Dedifferentiated amniotic fluid mesenchymal stem cell (primary cell): ENCODE results near the gene NOXRED1.

Source experiments
- DNase-seq: peaks from one replicate; pipeline ENCODE4 v3.0.0-alpha.2; 2016; ENCODE audit errors: extremely low spot score

NOXRED1 gene

DNA sequence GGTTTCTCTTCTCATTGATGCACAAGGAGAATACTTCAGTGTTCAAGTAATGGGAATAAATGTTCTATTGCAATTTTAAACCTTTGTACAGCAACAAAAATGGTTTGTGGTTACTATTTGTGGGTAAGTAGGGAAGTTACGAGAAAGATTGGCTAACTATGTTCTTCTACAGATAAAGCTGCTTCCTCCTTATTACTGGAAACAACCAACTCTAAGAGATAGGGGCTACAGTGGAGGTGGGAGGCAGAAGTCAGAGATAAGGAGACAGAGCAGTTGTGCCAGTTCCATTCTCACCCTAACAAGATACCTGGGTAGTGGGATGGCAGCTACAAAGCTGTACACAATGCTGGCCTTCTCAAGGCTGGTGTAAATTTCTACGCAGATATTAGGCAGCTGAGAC is 16.2 kb downstream of the NOXRED1 start:
- no peak for DNase-seq

GRCh38 chr14:77406718-77407117 is 16.6 kb downstream of the NOXRED1 start:
- DNase-seq, result no peak

DNA sequence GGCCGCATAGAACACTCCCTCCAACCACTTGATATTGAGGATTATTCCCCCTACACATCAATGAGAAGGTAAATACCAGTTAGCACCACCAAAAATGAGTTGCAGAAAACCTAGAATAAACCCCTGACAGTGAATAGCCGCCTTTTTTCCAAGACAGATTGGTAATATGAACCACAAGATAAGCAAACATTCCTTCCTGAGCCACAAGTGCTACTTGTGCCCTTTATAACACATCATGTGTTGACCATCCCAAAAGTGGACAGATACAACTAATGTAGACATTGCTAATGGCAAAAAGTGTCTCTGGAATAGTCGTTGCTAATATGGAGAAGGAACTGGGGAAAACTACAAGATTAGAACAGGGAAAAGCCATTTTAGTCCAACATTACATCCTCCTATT is 17.2 kb downstream of the NOXRED1 start:
- DNase-seq, result no peak

GRCh38 chr14:77403768-77404167 is 19.6 kb downstream of the NOXRED1 start:
- no peak for DNase-seq

- no peak for DNase-seq
Measured at GRCh38 chr14:77400216-77400615, 23.1 kb downstream of the NOXRED1 start.

GRCh38 chr14:77390188-77390587 is 33.1 kb downstream of the NOXRED1 start:
- no peak for DNase-seq

DNA sequence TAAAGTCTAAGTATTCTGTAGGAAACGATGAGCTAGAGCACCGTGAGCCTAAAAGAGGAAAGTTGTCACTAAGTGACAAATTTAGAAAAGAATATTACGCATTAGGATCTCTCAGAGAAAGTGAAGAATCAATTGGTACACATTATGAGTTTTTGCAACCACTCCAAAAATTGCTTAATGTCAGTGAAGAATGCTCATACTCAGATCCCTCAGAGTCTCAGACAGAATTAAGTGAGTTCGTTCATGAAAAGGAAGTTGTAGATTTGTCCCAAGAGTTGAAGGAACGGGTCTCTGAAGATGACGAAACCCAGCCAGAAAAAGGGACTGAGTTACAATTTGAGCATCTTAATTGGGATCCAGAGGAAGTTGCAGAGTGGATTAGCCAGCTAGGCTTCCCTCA is 44.6 kb downstream of the NOXRED1 start:
- DNase-seq, result no peak

DNA sequence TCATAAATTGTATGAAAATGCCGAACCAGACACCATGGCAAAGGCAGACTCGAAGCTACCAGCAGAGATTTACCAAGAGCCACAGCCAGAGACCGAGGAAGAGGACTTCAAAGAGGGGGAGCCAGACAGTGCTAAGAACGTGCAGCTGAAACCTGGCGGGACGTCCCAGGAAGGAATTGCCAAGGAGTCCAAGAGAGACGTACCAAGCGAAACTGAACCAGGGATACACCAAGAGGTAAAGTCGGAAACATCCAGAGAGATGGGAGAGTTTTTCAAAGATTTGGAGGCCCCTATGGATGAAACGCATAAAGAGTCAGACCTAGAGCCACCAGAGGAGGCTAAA is 45.9 kb downstream of the NOXRED1 start:
- no peak for DNase-seq

DNA sequence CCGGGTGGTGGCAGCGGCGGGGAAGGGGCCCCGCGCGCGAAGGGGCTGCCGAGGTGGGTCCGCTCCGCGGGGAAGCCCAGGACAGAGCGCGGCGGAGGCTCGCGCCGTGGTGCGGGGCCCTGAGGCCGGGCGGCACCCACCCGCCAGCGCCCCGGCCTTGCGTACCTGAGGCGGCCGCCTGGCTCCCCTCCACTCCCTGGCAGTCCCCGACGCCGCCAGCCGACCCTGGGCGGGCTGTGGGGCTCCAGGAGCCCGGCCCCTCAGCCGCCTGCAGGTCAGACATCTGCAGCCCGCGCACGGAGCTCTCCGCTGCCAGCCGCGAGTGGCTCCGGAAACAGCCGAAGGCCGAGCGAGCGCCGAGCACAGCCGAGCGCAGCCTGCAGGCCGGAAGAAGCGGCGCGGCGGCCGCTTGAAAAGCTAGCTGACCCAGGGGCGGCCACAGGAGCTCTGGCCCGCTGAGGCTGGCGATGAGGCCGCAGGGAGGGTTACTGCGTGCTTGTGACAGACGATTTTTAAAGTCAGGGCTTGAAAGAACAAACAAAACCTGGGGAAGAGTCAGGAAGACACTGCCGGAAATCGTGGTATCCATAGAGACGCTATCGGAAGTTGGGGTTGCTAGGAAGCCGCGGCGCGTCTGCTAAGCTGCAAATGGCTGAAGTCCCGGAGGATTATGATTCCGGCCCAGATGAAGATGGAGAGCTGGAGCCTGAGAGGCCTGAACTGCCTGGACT is 46.4 kb downstream of the NOXRED1 start, which contains the start of the genes SAMD15 and TMED8:
TSS of gene SAMD15 (plus strand) at position 609 of the 731 bp plus-strand sequence. CDS start at position 649, 40 bp downstream.
TSS of gene TMED8 (minus strand) at position 324 of the 731 bp plus-strand sequence. CDS start at position 283, 41 bp downstream.
- DNase-seq, result peak; percentile 76

GRCh38 chr14:77375973-77376770 is 47.2 kb downstream of the NOXRED1 start:
- DNase-seq, result no peak

DNA sequence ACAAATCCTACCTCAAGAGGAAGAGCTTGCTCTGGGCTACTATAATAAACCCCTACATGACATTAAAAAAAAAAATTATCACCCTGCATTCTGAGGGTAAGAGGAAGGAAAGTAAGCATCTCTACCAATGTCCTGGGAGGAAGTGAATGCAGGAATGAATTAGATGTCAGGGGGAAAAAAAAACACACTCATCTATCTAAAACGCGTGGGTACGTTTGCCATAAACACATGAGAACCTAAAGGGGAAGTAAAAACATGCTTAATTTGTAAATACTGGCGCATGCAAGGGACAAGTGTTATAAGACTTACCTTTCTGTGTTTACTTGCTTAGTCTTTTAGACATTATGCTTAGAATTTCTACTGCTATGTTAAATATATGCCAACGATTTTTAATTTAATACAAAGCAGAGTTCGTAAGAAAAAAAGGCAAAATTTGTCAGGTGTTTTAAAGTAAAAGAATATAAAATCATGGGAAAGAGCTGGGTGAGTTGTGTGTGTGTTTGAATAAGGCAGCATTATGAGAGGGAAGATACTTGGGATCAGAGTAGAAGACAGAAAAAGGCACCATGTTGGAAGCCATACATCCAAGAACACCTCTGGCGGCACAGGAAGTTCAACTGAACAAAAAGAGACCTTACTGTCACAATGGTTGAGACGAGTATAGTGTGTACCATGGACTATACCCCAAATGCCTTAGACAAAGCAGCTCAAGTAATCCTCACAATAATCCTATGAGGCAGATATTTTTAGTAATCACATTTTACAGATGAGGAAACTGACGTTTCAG is 48.0 kb downstream of the NOXRED1 start:
- no peak for DNase-seq

GRCh38 chr14:77372304-77372841 is 51.0 kb downstream of the NOXRED1 start:
- no peak for DNase-seq

DNA sequence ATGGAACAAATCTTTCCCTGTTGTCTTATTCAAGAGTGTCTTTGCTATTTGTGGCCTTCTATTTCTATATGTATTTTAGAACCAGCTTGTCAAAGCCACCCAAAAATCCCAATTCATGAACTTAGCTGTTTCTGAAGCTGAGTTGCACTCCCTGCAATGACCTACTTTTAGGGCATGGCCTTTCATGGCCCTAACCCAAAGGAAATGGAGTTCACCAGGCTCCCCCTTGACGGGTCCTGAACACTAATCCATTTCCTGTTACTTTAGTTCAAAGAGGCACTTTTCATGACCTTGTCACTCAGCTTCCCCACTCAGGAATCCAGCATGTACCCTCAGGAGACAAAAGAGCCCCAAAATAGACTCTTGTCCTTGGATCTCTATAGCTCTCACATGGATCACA is 54.0 kb downstream of the NOXRED1 start:
- no peak for DNase-seq

- DNase-seq, result no peak
Measured at GRCh38 chr14:77364146-77364545, 59.2 kb downstream of the NOXRED1 start.

GRCh38 chr14:77359626-77360025 is 63.7 kb downstream of the NOXRED1 start:
- no peak for DNase-seq

- no peak for DNase-seq
Measured at GRCh38 chr14:77356899-77357298, 66.4 kb downstream of the NOXRED1 start.

GRCh38 chr14:77355811-77356210 is 67.5 kb downstream of the NOXRED1 start:
- no peak for DNase-seq

DNA sequence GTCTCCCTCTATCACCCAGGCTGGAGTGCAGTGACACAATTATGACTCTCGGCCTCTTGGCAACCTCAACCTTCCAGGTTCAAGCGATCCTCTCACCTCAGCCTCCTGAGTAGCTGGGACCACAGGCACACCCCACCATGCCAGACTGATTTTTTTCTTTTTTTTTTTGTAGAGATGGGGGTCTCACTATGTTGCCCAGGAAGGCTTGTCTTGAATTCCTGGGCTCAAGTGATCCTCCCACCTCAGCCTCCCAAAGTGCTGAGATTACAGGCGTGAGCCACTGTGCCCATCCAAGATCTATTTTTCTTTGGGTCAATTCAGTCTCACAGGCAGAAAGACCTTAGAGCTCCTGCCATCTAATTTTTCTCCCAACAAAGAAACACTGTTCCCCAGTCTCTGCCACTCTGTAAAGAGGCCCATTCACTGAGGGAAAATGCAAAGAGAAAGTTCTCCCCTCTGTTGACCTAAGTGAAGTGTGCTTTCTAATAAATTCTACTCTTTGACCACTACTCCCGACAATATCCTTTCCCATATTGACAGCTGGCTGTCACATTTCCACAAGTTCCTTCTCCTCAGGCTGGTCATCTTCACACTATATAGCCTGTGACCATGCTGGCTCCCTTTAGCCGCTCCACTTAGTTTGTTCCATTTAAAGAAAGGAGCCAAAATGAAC is 69.7 kb downstream of the NOXRED1 start:
- DNase-seq, result no peak

GRCh38 chr14:77347751-77348150 is 75.6 kb downstream of the NOXRED1 start:
- DNase-seq, result no peak

- DNase-seq, result no peak
Measured at GRCh38 chr14:77346495-77346894, 76.8 kb downstream of the NOXRED1 start.

DNA sequence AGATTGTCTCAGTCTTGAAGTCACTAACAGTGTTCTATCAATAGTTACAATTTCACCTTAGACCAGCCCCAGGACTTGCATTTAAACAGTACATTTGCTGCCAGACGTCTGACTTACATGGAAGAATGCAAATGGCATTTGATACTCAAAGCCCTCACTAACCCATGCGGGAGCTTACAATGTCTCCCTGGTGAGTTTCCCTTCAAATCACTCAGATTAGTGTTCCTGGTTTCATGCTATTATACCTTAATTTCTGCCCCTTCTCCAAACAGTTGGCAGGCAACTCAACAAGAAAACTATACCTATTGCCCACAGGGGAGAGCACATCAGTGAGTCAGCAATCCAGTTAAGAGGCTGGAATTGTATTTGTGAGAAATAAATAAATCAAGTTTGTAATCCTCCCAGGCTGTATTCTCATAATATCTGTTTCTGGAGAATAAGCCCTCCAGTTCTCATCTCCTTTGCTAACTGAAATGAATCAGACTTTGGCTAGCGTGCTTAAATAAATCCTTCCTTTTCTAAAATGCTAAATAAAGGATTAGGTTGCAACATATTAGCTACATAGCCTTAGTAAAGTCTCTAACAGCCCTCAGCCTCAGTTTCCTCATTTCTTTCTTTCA is 78.8 kb downstream of the NOXRED1 start:
- no peak for DNase-seq
